ENCODE results near the gene CORO2A.
"Not testable (repeated sequence)": the region's sequence is repeated elsewhere in the genome, so short reads cannot be mapped to it uniquely, and the experiment has no call there.

Gene CORO2A

DNA sequence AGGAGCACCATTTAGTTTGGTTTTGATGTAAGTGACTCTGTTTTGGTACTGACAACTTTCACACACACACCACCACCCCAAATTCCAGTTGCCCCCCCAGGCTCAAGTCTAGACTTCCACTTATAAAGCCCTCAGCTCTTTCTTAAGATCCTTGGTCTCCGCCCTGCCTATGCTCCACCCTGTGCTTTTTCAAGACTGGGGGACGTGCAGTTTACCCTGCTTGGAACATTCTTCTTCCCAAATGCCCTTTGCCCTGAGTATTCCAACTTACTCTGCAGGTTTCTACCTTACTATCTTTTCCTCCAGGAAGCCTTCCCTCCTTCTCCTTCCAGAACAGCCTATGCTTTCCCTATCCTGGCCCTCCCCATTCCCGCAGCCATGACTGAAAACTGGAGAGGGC lies 72.0 kb downstream of the CORO2A start:
- no peak overlapping the region for H3K18ac ChIP-seq (ENCODE audit: low read length)
- H3K27me3 ChIP-seq (ENCODE audit: insufficient read depth, low read length, poor library complexity) = no peaks in the 10 kb centered on the region
- no peak overlapping the region for H2BK120ac ChIP-seq (ENCODE audit: low read depth, low read length)
- no peaks in the 10 kb centered on the region for H3K4me1 ChIP-seq (ENCODE audit: control insufficient read depth, low read depth, low read length)
- H3K4ac ChIP-seq (ENCODE audit: low read depth, low read length) = no peak overlapping the region
- no peak overlapping the region for H3K4me3 ChIP-seq (ENCODE audit: low read length)
- no peak overlapping the region for H4K5ac ChIP-seq (ENCODE audit: low read length)
- peaks cover 4% of the 10 kb centered on the region for H3K36me3 ChIP-seq (ENCODE audit: control insufficient read depth, insufficient read depth, low read length)
- no peak overlapping the region for H3K56ac ChIP-seq (ENCODE audit: low read length)
- no peaks in the 10 kb centered on the region for H3K79me1 ChIP-seq (ENCODE audit: low read length)
- H2BK15ac ChIP-seq (replicated peaks; ENCODE audit: low read depth) = no peak overlapping the region
- H3K79me2 ChIP-seq (ENCODE audit: control insufficient read depth, insufficient read depth, low read length) = no peaks in the 10 kb centered on the region
- H3K9ac ChIP-seq (ENCODE audit: low read length) = no peak overlapping the region
- H3K23ac ChIP-seq (ENCODE audit: low read length) = no peak overlapping the region
- H3K27ac ChIP-seq (ENCODE audit: low read depth, low read length) = no peak overlapping the region
- no peak overlapping the region for H2BK5ac ChIP-seq (ENCODE audit: low read length)
- no peak overlapping the region for H2AK5ac ChIP-seq (ENCODE audit: low read length)
- no peak overlapping the region for H3K4me2 ChIP-seq (ENCODE audit: low read length)
- no peak for DNase-seq
- no CpG with 5 or more reads among the region's 3 CpGs for whole genome bisulfite sequencing (ENCODE audit: extremely low coverage, insufficient coverage, low lambda C conversion rate)
- H4K8ac ChIP-seq (ENCODE audit: low read depth, low read length) = no peak overlapping the region

DNA sequence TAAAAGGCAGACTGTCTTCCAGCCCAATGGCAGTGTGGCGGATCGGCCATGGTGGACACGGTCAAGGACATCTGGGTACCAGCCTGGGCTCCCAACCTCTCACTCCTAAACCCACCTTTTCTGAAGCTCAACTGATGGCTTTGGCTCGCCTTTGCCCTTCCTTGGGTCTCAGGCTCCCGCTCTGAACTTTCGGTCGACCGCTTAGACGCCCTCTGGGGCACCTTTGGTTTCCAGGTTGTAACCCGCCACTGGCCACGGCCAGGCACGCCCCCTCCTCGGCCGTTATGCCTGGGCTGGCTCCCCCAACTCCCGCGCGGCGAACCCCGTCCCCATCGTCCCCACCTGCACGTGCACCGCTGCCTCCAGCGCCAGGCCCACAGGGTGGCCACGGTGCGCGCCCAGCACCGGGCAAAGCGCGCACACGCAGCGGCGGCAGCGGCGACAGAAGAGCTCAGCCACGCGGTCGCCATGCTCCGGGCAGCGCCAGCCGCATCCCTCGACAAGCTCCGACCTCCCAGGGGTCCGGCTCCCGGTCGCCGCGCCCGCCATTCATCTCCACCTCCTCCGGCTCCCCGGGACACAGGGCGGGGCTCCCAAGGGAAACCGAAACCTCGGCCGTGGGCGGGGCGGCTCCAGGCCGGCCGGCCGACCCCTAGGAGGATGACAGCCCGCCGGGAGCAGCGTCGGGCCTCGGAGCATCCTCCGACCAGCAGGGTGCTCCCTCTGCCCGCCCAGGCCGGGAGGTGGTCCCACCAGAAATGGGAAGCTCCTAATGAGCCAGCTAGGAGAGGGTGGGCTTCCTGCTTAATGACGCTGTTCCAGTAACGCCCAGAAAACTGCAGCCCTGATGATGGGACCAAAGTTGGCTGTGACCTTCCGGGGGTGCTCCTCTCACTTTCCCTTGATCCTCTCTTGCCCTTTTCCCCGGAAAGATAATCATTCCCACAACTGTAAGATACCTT lies 73.5 kb downstream of the CORO2A start, which contains the start of gene TRIM14:
TSS of gene TRIM14 (minus strand) at position 583 of the 962 bp plus-strand sequence. CDS start at position 549, 34 bp downstream.
- Histone ChIP-seq H4K5ac (ENCODE audit: low read length) (no peak within 1 kb of the TSS), H3K79me2 (ENCODE audit: control insufficient read depth, insufficient read depth, low read length) (no peaks in the 10 kb centered on the region), H2BK15ac (replicated peaks; ENCODE audit: low read depth) (no peak within 1 kb of the TSS), H3K4me2 (ENCODE audit: low read length) (peak within 1 kb of the TSS; percentile 69), H3K27ac (ENCODE audit: low read depth, low read length) (no peak within 1 kb of the TSS), H3K79me1 (ENCODE audit: low read length) (no peaks in the 10 kb centered on the region), H3K27me3 (ENCODE audit: insufficient read depth, low read length, poor library complexity) (no peaks in the 10 kb centered on the region), H3K23ac (ENCODE audit: low read length) (no peak within 1 kb of the TSS), H4K8ac (ENCODE audit: low read depth, low read length) (no peak within 1 kb of the TSS), H3K9ac (ENCODE audit: low read length) (peak within 1 kb of the TSS; percentile 61), H2BK120ac (ENCODE audit: low read depth, low read length) (no peak within 1 kb of the TSS), H3K18ac (ENCODE audit: low read length) (no peak within 1 kb of the TSS), H2AK5ac (ENCODE audit: low read length) (no peak within 1 kb of the TSS), H3K4ac (ENCODE audit: low read depth, low read length) (no peak within 1 kb of the TSS), H3K4me3 (ENCODE audit: low read length) (peak within 1 kb of the TSS; percentile 35), H3K36me3 (ENCODE audit: control insufficient read depth, insufficient read depth, low read length) (no peaks in the 10 kb centered on the region), H3K56ac (ENCODE audit: low read length) (peak within 1 kb of the TSS; percentile 91), H2BK5ac (ENCODE audit: low read length) (no peak within 1 kb of the TSS), H3K4me1 (ENCODE audit: control insufficient read depth, low read depth, low read length) (no peaks in the 10 kb centered on the region)
- peak; percentile 64 for DNase-seq
- WGBS (ENCODE audit: extremely low coverage, insufficient coverage, low lambda C conversion rate) = no CpG with 5 or more reads among the region's 71 CpGs

DNA sequence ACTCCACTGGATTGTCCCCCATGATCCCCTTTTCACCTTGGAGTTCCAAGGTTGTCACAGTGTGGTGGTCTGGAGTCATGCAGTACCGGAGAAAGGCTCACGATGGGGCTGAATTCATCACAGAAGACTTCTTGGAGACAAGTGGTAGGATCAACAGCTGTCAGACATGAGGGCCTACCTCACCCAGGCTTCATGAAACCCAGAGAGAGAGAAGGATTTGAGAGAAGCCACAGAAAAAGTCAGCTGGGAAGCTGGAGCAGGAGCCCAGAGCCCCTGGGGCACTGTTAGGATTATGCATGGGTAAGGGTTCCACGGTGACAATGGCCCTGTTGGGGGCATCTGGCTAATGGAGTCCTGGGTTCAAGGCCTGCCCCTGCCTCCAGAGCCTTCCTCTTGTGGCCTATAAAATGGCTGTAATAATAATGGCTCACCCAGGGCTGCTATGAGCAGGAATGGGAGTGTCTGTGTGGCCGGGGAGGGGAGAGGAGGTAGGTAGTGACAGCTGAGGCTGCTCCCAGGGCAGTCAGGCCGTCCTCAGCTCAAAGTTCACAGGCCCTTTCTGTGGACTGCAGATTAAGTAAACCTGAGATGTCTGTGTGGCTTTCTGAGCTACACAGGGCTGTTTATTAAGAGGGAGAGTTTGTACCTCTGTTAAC lies 74.3 kb downstream of the CORO2A start:
- Histone ChIP-seq H2BK5ac (ENCODE audit: low read length) (no peak overlapping the region), H3K9ac (ENCODE audit: low read length) (peak overlapping the region; percentile 61), H2BK120ac (ENCODE audit: low read depth, low read length) (no peak overlapping the region), H3K18ac (ENCODE audit: low read length) (no peak overlapping the region), H3K56ac (ENCODE audit: low read length) (peak overlapping the region; percentile 91), H3K79me1 (ENCODE audit: low read length) (no peaks in the 10 kb centered on the region), H3K4me3 (ENCODE audit: low read length) (no peak overlapping the region), H3K79me2 (ENCODE audit: control insufficient read depth, insufficient read depth, low read length) (no peaks in the 10 kb centered on the region), H3K36me3 (ENCODE audit: control insufficient read depth, insufficient read depth, low read length) (no peaks in the 10 kb centered on the region), H4K5ac (ENCODE audit: low read length) (no peak overlapping the region), H2BK15ac (replicated peaks; ENCODE audit: low read depth) (no peak overlapping the region), H3K4ac (ENCODE audit: low read depth, low read length) (no peak overlapping the region), H3K4me1 (ENCODE audit: control insufficient read depth, low read depth, low read length) (no peaks in the 10 kb centered on the region), H4K8ac (ENCODE audit: low read depth, low read length) (no peak overlapping the region), H2AK5ac (ENCODE audit: low read length) (no peak overlapping the region), H3K4me2 (ENCODE audit: low read length) (no peak overlapping the region), H3K27ac (ENCODE audit: low read depth, low read length) (no peak overlapping the region), H3K23ac (ENCODE audit: low read length) (no peak overlapping the region), H3K27me3 (ENCODE audit: insufficient read depth, low read length, poor library complexity) (no peaks in the 10 kb centered on the region)
- DNase-seq = peak; percentile 71
- WGBS (ENCODE audit: extremely low coverage, insufficient coverage, low lambda C conversion rate) = no CpG with 5 or more reads among the region's 5 CpGs

DNA sequence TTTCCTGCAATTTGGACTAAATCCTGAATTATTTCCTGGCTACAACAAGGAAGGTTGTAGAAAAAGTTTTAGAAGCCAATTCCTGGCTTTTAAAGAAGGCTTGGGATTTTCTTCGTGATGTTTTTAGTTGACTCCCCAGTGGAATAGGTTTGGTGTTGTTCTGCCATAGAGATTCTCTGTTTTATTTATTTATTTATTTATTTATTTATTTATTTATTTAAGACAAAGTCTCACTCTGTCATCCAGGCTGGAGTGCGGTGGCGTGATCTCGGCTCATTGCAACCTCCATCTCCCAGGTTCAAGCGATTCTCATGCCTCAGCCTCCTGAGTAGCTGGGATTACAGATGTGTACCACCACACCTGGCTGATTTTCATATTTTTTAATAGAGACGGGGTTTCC lies 75.3 kb downstream of the CORO2A start:
- not testable (repeated sequence) for H3K79me2 ChIP-seq (ENCODE audit: control insufficient read depth, insufficient read depth, low read length); H3K4ac ChIP-seq (ENCODE audit: low read depth, low read length); H2AK5ac ChIP-seq (ENCODE audit: low read length); H3K9ac ChIP-seq (ENCODE audit: low read length); H3K4me2 ChIP-seq (ENCODE audit: low read length); H2BK15ac ChIP-seq (replicated peaks; ENCODE audit: low read depth); H3K27me3 ChIP-seq (ENCODE audit: insufficient read depth, low read length, poor library complexity); H4K8ac ChIP-seq (ENCODE audit: low read depth, low read length); H3K18ac ChIP-seq (ENCODE audit: low read length); H3K4me3 ChIP-seq (ENCODE audit: low read length); H3K56ac ChIP-seq (ENCODE audit: low read length); H3K23ac ChIP-seq (ENCODE audit: low read length); H2BK120ac ChIP-seq (ENCODE audit: low read depth, low read length); H4K5ac ChIP-seq (ENCODE audit: low read length); H2BK5ac ChIP-seq (ENCODE audit: low read length); H3K27ac ChIP-seq (ENCODE audit: low read depth, low read length); H3K79me1 ChIP-seq (ENCODE audit: low read length); H3K36me3 ChIP-seq (ENCODE audit: control insufficient read depth, insufficient read depth, low read length); DNase-seq; H3K4me1 ChIP-seq (ENCODE audit: control insufficient read depth, low read depth, low read length)
- WGBS (ENCODE audit: extremely low coverage, insufficient coverage, low lambda C conversion rate) = no CpG with 5 or more reads among the region's 6 CpGs

DNA sequence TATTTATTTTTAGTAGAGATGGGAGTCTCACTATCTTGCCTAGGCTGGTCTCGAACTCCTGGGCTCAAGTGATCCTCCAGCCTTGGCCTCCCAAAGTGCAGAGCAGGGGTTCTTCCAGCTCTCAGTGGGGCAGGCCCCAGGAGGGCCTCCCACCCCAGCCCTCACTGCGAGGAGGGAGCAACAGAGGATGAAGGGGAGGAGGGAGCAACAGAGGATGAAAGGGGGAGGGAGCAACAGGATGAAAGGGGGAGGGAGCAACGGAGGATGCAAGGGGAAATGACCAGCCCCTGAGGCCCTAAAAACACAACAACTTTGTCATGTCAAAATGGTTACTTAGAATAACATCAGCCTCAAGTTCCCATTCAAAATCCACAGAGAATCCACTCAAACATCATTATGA lies 83.4 kb downstream of the CORO2A start:
- no peak overlapping the region for H2BK5ac ChIP-seq (ENCODE audit: low read length)
- no peaks in the 10 kb centered on the region for H3K79me2 ChIP-seq (ENCODE audit: control insufficient read depth, insufficient read depth, low read length)
- no peak overlapping the region for H3K18ac ChIP-seq (ENCODE audit: low read length)
- H3K56ac ChIP-seq (ENCODE audit: low read length) = no peak overlapping the region
- no peak overlapping the region for H3K9ac ChIP-seq (ENCODE audit: low read length)
- no peak overlapping the region for H2BK120ac ChIP-seq (ENCODE audit: low read depth, low read length)
- H3K4me2 ChIP-seq (ENCODE audit: low read length) = no peak overlapping the region
- H3K27ac ChIP-seq (ENCODE audit: low read depth, low read length) = no peak overlapping the region
- H3K36me3 ChIP-seq (ENCODE audit: control insufficient read depth, insufficient read depth, low read length) = no peaks in the 10 kb centered on the region
- no peak overlapping the region for H3K4ac ChIP-seq (ENCODE audit: low read depth, low read length)
- H4K8ac ChIP-seq (ENCODE audit: low read depth, low read length) = no peak overlapping the region
- no peaks in the 10 kb centered on the region for H3K27me3 ChIP-seq (ENCODE audit: insufficient read depth, low read length, poor library complexity)
- H3K4me3 ChIP-seq (ENCODE audit: low read length) = no peak overlapping the region
- no peak overlapping the region for H4K5ac ChIP-seq (ENCODE audit: low read length)
- no CpG with 5 or more reads among the region's 3 CpGs for WGBS (ENCODE audit: extremely low coverage, insufficient coverage, low lambda C conversion rate)
- H2AK5ac ChIP-seq (ENCODE audit: low read length) = no peak overlapping the region
- no peaks in the 10 kb centered on the region for H3K79me1 ChIP-seq (ENCODE audit: low read length)
- DNase-seq = no peak
- H2BK15ac ChIP-seq (replicated peaks; ENCODE audit: low read depth) = no peak overlapping the region
- H3K23ac ChIP-seq (ENCODE audit: low read length) = no peak overlapping the region
- H3K4me1 ChIP-seq (ENCODE audit: control insufficient read depth, low read depth, low read length) = no peaks in the 10 kb centered on the region

Data from mesendoderm (in vitro differentiated cells).